GM18508 (cell line): ENCODE results near the gene GRK4.
"Not testable (repeated sequence)": the region's sequence is repeated elsewhere in the genome, so short reads cannot be mapped to it uniquely, and the experiment has no call there.

Experiments used
- ATAC-seq: cut with Tn5 transposase; IDR thresholded peaks from one replicate; pipeline ENCODE4 v1.9.1; 2021; ENCODE audit warnings: moderate number of reproducible peaks; ENCODE audit not compliant: insufficient read depth, unreplicated experiment

GRK4 gene

GRCh38 chr4:3031357-3032082 is 68.1 kb downstream of the GRK4 start:
- ATAC-seq, result no peak

GRCh38 chr4:3034231-3034630 is 70.9 kb downstream of the GRK4 start:
- ATAC-seq, result no peak

GRCh38 chr4:3035249-3035648 is 71.9 kb downstream of the GRK4 start:
- no peak for ATAC-seq

- ATAC-seq, result no peak
Observed at GRCh38 chr4:3035674-3036073, 72.3 kb downstream of the GRK4 start.

- no peak for ATAC-seq
Observed at GRCh38 chr4:3036131-3036952, 73.0 kb downstream of the GRK4 start.

- no peak for ATAC-seq
Observed at GRCh38 chr4:3037957-3038461, 74.6 kb downstream of the GRK4 start.

- ATAC-seq, result no peak
Observed at GRCh38 chr4:3039706-3040366, 76.5 kb downstream of the GRK4 start.

GRCh38 chr4:3040452-3041191 is 77.3 kb downstream of the GRK4 start:
- ATAC-seq, result no peak

- ATAC-seq, result no peak
Observed at GRCh38 chr4:3041192-3042142, 78.1 kb downstream of the GRK4 start.

- no peak for ATAC-seq
Observed at GRCh38 chr4:3042226-3042625, 78.9 kb downstream of the GRK4 start.

- no peak for ATAC-seq
Observed at GRCh38 chr4:3043282-3044020, 80.1 kb downstream of the GRK4 start.

- ATAC-seq, result no peak
Observed at GRCh38 chr4:3044870-3045819, 81.8 kb downstream of the GRK4 start.

- ATAC-seq, result no peak
Observed at GRCh38 chr4:3046162-3046561, 82.8 kb downstream of the GRK4 start.

- no peak for ATAC-seq
Observed at GRCh38 chr4:3046623-3047022, 83.3 kb downstream of the GRK4 start.

GRCh38 chr4:3047464-3048286 is 84.3 kb downstream of the GRK4 start:
- ATAC-seq, result peak; percentile 66

- not testable (repeated sequence) for ATAC-seq
Observed at GRCh38 chr4:3051141-3051897, 87.9 kb downstream of the GRK4 start.
